SK-N-SH treated with all-trans-retinoic acid at 6 μM for 48 hours (cell line): Measurements from ENCODE around the gene PCSK1.

Experiments
- ARNTL ChIP-seq: fragments of 450-650 bp; formaldehyde crosslinking; IDR thresholded peaks from 2 replicates; pipeline ENCODE4 v1.5.0; 2020; ENCODE audit warnings: low read depth, mild to moderate bottlenecking, moderate library complexity, borderline replicate concordance
- ESRRG ChIP-seq: fragments of 250-450 bp; sonication (Bioruptor Pico); IDR thresholded peaks from 2 replicates; pipeline ENCODE4 v1.6.1; 2021; ENCODE audit warnings: mild to moderate bottlenecking
- OSR1 ChIP-seq: fragments of 250-450 bp; sonication (Bioruptor Pico); IDR thresholded peaks from 2 replicates; pipeline ENCODE4 v1.8.0; 2022; ENCODE audit warnings: moderate library complexity, mild to moderate bottlenecking, inconsistent platforms
- PPARA ChIP-seq: fragments of 250-450 bp; sonication (Bioruptor Pico); IDR thresholded peaks from 2 replicates; pipeline ENCODE4 v1.5.0; 2020; ENCODE audit warnings: mild to moderate bottlenecking, borderline replicate concordance
- RARB ChIP-seq: fragments of 250-450 bp; sonication (Bioruptor Pico); IDR thresholded peaks from 2 replicates; pipeline ENCODE4 v1.8.0; 2021; ENCODE audit warnings: mild to moderate bottlenecking, moderate library complexity
- SNAI2 ChIP-seq: fragments of 250-450 bp; sonication (Bioruptor Pico); IDR thresholded peaks from 2 replicates; pipeline ENCODE4 v1.5.0; 2020; ENCODE audit warnings: mild to moderate bottlenecking, moderate library complexity
- TOX ChIP-seq: fragments of 250-450 bp; sonication (Bioruptor Pico); IDR thresholded peaks from 2 replicates; pipeline ENCODE4 v1.8.0; 2021; ENCODE audit warnings: mild to moderate bottlenecking, moderate library complexity, borderline replicate concordance
- ZC3H10 ChIP-seq: fragments of 250-450 bp; sonication (Bioruptor Pico); IDR thresholded peaks from 2 replicates; pipeline ENCODE4 v1.5.1; 2021; ENCODE audit warnings: mild to moderate bottlenecking, moderate library complexity
- ZNF8 ChIP-seq: fragments of 450-650 bp; formaldehyde crosslinking; IDR thresholded peaks from 2 replicates; pipeline ENCODE4 v1.5.0; 2020; ENCODE audit warnings: mild to moderate bottlenecking, moderate library complexity
- TF ChIP-seq, protein P1 (sequence below): fragments of 250-450 bp; sonication (Bioruptor Pico); IDR thresholded peaks from 2 replicates; pipeline ENCODE4 v1.5.0; 2020; ENCODE audit warnings: mild to moderate bottlenecking, moderate library complexity
- TF ChIP-seq, protein P2 (sequence below): fragments of 250-450 bp; sonication (Bioruptor Pico); IDR thresholded peaks from 2 replicates; pipeline ENCODE4 v1.5.1; 2020; ENCODE audit warnings: low read depth, mild to moderate bottlenecking, moderate library complexity
- TF ChIP-seq, protein P3 (sequence below): fragments of 250-450 bp; sonication (Bioruptor Pico); IDR thresholded peaks from 2 replicates; pipeline ENCODE4 v1.8.0; 2020; ENCODE audit warnings: mild to moderate bottlenecking, moderate library complexity, borderline replicate concordance

DNA sequence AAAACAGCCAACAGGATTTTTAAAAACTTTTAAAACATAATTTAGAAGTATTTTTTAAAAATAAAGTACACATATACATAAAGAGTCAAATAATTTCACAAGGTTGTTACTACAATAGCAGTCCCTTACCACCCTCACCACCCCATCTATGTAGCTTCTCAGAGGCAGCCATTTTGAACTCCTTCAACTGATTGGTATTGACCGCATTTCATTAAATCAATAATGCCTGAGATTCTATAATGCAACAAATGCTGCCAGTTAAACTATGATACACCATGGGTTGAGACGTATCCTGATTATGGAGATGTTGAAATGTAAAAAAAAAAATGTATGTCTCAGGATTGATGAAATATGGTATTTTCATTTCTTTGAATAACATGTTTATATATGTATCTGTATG, 78.8 kb downstream of the PCSK1 start:
- no peak for TF ChIP-seq ESRRG (CRISPR knock-in tag)
- TF ChIP-seq ARNTL (CRISPR knock-in tag), result no peak
- TF ChIP-seq, protein P1, sequence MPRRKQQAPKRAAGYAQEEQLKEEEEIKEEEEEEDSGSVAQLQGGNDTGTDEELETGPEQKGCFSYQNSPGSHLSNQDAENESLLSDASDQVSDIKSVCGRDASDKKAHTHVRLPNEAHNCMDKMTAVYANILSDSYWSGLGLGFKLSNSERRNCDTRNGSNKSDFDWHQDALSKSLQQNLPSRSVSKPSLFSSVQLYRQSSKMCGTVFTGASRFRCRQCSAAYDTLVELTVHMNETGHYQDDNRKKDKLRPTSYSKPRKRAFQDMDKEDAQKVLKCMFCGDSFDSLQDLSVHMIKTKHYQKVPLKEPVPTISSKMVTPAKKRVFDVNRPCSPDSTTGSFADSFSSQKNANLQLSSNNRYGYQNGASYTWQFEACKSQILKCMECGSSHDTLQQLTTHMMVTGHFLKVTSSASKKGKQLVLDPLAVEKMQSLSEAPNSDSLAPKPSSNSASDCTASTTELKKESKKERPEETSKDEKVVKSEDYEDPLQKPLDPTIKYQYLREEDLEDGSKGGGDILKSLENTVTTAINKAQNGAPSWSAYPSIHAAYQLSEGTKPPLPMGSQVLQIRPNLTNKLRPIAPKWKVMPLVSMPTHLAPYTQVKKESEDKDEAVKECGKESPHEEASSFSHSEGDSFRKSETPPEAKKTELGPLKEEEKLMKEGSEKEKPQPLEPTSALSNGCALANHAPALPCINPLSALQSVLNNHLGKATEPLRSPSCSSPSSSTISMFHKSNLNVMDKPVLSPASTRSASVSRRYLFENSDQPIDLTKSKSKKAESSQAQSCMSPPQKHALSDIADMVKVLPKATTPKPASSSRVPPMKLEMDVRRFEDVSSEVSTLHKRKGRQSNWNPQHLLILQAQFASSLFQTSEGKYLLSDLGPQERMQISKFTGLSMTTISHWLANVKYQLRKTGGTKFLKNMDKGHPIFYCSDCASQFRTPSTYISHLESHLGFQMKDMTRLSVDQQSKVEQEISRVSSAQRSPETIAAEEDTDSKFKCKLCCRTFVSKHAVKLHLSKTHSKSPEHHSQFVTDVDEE (CRISPR knock-in tag), result no peak
- no peak for TF ChIP-seq SNAI2 (CRISPR knock-in tag)
- no peak for TF ChIP-seq PPARA (CRISPR knock-in tag)
- TF ChIP-seq, protein P2, sequence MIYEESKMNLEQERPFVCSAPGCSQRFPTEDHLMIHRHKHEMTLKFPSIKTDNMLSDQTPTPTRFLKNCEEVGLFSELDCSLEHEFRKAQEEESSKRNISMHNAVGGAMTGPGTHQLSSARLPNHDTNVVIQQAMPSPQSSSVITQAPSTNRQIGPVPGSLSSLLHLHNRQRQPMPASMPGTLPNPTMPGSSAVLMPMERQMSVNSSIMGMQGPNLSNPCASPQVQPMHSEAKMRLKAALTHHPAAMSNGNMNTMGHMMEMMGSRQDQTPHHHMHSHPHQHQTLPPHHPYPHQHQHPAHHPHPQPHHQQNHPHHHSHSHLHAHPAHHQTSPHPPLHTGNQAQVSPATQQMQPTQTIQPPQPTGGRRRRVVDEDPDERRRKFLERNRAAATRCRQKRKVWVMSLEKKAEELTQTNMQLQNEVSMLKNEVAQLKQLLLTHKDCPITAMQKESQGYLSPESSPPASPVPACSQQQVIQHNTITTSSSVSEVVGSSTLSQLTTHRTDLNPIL (CRISPR knock-in tag), result no peak
- no peak for TF ChIP-seq ZC3H10 (CRISPR knock-in tag)
- no peak for TF ChIP-seq OSR1 (CRISPR knock-in tag)
- TF ChIP-seq, protein P3, sequence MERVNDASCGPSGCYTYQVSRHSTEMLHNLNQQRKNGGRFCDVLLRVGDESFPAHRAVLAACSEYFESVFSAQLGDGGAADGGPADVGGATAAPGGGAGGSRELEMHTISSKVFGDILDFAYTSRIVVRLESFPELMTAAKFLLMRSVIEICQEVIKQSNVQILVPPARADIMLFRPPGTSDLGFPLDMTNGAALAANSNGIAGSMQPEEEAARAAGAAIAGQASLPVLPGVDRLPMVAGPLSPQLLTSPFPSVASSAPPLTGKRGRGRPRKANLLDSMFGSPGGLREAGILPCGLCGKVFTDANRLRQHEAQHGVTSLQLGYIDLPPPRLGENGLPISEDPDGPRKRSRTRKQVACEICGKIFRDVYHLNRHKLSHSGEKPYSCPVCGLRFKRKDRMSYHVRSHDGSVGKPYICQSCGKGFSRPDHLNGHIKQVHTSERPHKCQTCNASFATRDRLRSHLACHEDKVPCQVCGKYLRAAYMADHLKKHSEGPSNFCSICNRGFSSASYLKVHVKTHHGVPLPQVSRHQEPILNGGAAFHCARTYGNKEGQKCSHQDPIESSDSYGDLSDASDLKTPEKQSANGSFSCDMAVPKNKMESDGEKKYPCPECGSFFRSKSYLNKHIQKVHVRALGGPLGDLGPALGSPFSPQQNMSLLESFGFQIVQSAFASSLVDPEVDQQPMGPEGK, result no peak
- TF ChIP-seq TOX (CRISPR knock-in tag), result no peak
- no peak for TF ChIP-seq RARB (CRISPR knock-in tag)
- TF ChIP-seq ZNF8 (CRISPR knock-in tag), result no peak
